ENCODE results near the gene PBX1.
"Not testable (repeated sequence)": the region's sequence is repeated elsewhere in the genome, so short reads cannot be mapped to it uniquely, and the experiment has no call there.

PBX1 gene

GRCh38 chr1:164558461-164559341 lies at the start of gene PBX1:
TSS of gene PBX1 (plus strand) at chr1:164559184.
- DNase-seq = peak in 55 of 56 donors; percentile 78 to 99 (median 96)

- no peak for DNase-seq
These were observed 48.5 kb upstream of the PBX1 start for GRCh38 chr1:164510435-164510834.

GRCh38 chr1:164511001-164511705 lies 47.8 kb upstream of the PBX1 start:
- DNase-seq = no peak

GRCh38 chr1:164515231-164515630 lies 43.8 kb upstream of the PBX1 start:
- DNase-seq = no peak

GRCh38 chr1:164515711-164516331 lies 43.2 kb upstream of the PBX1 start:
- no peak for DNase-seq

- no peak for DNase-seq
These were observed 42.4 kb upstream of the PBX1 start for GRCh38 chr1:164516591-164516990.

GRCh38 chr1:164518692-164519332 lies 40.2 kb upstream of the PBX1 start:
- DNase-seq = peak in 18 of 56 donors; percentile 1 to 66 (median 8)

- no peak for DNase-seq
These were observed 39.6 kb upstream of the PBX1 start for GRCh38 chr1:164519426-164519825.

GRCh38 chr1:164524810-164525209 lies 34.2 kb upstream of the PBX1 start:
- no peak for DNase-seq

GRCh38 chr1:164534863-164535610 lies 23.9 kb upstream of the PBX1 start:
- DNase-seq = no peak

- DNase-seq = not testable (repeated sequence)
These were observed 6.5 kb upstream of the PBX1 start for GRCh38 chr1:164552463-164552988.

- no peak for DNase-seq
These were observed 1.7 kb upstream of the PBX1 start for GRCh38 chr1:164557270-164557669.

GRCh38 chr1:164559342-164560051 lies 513 bp downstream of the PBX1 start:
- DNase-seq = peak in 42 of 56 donors; percentile 3 to 56 (median 34)

GRCh38 chr1:164560121-164560541 lies 1.1 kb downstream of the PBX1 start:
- peak in 2 of 56 donors; percentile 33 to 40 for DNase-seq

GRCh38 chr1:164560556-164560955 lies 1.6 kb downstream of the PBX1 start:
- no peak for DNase-seq

GRCh38 chr1:164561007-164561406 lies 2.0 kb downstream of the PBX1 start:
- DNase-seq = no peak

- peak in 2 of 56 donors; percentile 4 to 9 for DNase-seq
These were observed 2.5 kb downstream of the PBX1 start for GRCh38 chr1:164561472-164561871.

- DNase-seq = no peak
These were observed 3.1 kb downstream of the PBX1 start for GRCh38 chr1:164562061-164562460.

- no peak for DNase-seq
These were observed 3.5 kb downstream of the PBX1 start for GRCh38 chr1:164562511-164562910.
